NOMO-1 treated with dmso at 0.1 percent for 144 hours (cell line): Measurements from ENCODE around the gene IL2RA.
"Not testable (repeated sequence)": the region's sequence is repeated elsewhere in the genome, so short reads cannot be mapped to it uniquely, and the experiment has no call there.

Source experiments
- DNase-seq: peaks from one replicate; lab custom pipeline; 2025; ENCODE audit not compliant: unreplicated experiment; lab: John Stamatoyannopoulos, UW

Gene IL2RA

DNA sequence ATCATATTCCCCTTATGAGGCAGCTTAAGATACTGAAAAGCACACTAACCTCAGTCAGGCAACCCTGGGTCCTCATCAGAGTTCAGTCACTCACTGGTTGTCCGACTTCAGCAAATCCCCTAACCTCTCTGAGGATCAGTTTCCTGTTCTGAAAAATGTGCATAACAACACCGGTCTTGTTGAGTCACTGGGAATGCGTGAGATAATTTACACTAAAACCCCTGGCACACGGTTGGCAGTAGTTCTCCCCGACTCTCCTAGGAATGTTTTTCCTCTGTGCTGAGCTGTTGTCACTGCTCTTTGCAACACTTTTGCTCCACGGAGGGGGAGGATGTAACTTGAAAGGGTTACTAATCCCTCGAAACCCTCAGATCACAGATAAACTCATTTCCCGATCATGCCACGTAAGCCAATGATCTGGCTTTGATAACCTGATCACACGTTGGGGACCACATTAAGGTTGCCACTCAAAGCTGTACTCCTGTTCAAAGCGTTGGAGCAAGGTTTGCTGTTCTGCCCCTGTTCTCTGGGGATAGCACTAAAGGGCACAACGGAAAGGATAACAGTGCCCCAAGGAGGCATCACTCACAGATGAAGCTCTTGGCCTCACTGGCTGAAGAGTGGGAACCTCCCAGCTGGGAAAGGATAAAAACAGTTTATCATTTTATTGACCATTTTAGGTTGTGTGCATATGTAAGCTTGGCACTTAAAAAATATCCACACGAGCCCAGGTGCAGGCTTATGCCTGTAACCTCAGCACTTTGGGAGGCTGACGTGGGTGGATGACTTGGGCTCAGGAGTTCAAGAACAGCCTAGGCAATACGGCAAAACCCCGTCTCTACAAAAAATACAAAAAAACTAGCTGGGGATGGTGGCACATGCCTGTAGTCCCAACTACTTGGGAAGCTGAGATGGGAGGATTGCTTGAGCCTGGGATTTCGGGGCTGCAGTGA is 21.6 kb upstream of the IL2RA start:
- no peak for DNase-seq

DNA sequence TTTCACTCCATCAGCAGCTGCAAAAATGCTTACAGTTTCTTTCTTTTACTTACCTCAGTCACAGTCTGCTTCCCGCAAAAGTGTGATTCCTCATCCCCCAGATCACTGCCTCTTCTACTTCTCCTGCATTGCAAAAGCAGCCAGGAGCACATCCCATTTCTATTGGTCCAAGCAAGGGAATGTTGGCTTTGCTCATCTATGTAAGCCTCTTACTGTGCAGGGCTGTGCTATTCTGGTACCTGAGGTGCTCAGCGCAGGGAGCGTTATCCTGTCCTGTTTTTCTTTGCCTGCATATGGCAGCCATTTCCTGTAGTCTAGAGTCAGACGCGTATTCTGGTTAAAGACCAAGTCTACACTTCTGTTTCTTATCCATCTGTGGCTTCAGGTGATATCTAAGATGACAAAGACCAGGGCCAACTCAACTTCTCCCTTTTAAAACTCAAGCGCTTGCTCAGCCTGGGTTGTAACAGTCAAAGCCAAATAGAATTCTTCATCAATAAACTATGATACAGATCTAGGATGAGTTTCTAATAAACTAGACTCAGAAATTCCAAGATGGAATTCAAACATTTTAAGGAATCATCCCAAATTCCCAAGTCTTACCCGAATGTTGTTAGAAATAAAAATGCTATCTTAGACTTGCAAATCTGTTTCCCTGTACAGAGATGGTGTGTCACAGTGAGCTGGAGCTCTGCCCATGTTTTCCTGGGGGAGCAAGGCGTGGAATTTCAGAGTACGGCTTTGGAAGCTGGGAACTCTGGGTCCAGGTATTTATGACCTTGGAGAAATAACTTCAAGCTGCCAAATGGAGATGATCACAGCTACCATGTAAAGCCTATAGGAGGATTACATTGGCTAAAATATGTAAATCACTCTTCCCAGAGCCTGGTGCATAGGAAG is 20.6 kb upstream of the IL2RA start:
- no peak for DNase-seq

DNA sequence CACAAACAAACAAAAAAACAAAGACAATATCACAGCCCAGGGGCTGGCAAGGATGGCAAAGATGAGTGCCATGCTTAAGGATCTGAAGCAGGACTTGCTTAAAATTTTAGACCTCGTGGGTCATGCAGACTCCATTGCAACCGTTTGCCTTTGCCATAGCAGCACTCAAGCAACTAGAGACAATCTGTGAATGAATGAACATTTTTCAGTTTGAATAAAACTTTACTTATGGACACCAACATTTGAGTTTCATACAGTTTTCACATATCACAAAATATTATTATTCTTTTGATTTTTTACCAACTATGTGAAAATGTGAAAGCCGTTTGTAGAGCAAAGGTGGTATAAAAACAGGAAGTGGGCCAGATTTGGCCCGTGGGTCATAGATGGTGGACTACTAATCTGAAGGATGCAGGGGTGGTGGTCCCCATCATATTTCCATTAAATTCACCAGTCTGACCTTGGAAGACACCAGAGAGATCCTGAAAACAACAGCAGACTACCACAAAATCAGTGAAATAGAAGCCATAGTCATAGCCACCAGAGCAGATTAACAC is 18.3 kb upstream of the IL2RA start:
- DNase-seq, result no peak

DNA sequence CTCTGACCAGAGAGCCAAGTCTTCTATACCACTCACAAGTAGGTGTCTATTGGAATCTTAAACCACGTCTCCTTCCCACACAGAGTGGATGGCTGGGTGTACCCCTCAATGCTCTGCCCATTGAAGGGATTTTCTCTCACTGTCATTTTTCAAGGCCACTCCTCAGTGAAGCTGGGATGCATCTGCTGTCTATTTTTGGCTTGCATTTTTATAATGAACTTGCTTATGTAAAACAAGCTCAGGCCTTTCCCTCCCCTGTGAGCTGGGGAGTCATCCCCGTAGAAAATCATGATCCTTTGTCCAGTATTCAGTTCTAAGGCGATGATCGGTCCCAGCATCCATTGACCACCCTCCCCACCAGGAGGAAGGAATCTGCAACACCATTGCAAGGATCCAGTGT is 16.9 kb upstream of the IL2RA start:
- no peak for DNase-seq

DNA sequence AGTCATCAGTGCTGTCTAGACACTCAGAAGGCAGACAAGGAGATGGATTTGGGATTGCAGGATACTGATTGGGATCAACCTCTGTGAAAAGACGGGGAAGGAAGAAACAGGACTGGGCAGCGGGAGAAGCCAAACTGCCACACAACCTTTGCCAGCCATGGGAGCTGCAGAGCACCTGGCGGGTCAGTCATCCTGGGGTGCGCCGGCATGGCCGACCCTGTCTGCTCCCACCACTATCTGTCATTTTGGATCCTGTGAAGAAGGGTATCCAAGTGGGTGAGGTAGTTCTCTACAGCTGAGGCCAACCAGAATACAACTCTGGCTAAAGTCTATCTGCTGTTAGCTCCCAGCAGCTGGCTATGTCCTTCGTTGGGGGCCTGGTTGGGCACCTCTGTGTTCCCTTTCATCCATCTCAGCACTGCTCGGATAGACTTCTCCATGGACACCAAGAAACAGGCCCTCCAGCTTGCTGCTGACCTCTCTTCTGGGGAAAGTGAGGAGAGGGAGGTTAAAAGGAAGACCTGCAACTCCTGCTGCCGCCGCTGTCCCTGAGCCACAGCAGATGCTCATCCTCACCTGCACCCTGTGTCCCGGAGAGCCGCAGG is 15.0 kb upstream of the IL2RA start:
- no peak for DNase-seq

DNA sequence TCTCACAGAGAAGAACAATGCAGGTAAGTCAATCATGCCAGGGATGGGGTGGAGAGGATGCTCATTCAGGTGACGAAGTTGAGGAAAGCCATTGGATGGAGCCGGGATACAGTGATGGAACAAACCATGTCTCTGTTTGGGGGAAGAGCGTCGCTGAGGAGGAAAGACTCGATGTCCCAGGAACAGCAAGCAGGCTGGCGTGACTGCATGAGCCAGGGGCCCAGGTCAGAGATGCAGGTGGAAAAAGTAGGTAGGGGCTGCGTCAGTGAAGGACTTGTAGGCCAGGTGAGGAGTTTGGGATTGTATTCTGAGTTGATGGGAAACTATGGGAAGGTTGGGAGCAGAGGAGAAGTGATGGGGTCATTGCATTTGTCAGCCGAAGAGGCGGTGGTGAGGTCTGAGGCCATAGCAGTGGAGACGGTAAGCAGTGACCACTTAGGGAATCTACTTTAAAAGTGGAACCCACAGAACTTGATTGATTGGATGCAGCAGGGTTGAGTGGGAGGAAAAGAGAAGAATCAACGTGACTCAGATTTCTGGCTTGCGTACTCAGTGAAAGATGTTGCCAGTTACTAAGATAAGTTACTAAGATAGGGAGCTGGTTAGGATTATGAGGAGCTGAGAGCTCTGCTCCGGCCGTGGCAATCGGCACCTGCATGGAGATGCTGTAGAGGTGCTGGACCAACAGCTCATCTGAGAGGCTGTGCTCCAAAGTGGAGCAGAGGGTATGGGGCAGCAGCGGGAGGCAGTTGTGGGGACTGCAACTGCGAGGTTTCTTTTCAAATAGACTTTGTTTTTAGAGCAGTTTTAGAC is 12.5 kb upstream of the IL2RA start:
- no peak for DNase-seq

DNA sequence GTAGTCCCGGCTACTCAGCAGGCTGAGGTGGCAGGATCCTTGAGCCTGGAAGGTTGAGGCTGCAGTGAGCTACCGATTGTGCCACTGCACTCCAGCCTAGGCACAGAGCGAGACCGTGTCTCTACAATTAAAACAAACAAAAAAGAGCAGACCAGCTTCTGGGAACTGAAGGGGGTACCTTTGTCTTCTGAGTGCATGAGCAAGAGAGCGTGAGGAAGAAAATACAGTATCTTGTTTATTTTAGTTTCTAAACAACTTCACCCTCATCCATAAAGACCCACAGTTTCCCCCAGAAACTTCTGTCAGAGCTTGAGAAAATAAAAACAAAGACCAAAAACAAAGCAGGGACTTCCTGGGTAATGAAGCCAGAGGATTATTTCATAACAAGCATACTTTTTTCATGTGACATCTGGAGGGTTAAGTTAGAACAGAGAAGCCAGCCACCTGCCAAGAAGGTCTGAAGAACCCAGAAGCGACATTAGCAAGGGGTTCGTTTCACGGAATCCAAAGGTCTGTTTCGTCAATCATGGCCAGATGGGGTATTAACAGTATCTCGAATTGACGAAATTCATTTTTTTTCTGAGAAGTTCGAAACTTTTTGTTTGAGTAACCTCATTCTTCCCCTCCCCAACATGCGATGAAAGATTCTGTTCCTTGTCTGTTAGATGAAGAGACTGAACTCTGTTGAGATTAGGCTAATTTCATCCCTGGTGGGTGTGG is 10.2 kb upstream of the IL2RA start:
- no peak for DNase-seq

DNA sequence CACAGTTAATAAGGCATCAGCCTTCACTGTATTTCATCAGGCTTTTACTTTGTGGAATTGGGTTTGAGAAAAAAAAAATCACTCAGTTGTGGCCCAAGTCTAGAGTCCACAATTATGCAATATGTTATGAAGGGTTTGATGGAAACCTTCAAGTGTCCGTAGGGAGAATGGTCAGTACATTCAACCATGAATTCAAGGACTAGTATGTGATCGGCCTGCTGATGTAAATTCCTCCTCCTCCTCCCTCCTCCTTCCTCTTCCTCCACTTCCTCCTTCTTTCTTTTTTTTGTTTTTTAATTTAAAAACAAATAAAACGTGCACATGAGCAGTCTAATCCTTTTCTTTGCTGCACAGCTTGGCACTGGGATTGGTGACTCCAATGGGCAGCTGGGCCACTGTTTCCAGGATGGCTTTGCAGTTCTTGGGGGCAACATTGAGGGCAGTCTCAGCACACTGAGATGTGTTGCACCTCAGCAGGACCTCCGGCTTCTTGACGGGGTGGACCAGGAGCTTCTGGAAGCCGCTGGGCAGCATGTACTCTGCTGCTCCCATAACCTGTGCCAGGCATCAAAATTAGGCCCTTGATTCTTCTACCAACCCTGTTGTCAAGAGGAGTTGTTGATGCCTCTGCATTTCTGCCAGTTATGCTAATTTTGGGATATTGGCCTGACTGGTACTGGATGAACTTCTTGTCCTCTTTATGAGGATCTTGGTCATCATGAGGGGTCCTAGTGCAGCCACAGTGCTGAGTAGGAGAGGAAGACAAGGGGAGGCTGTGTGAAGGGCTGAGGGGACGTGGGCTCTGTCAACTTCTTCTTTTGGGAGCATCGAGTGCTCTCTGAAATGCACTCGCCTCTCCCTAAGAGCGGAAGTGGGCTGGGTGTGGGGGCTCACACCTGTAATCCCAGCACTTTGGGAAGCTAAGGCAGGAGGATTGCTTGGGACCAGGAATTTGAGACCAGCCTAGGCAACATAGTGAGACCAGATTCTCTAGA is 9.3 kb upstream of the IL2RA start:
- DNase-seq, result no peak

DNA sequence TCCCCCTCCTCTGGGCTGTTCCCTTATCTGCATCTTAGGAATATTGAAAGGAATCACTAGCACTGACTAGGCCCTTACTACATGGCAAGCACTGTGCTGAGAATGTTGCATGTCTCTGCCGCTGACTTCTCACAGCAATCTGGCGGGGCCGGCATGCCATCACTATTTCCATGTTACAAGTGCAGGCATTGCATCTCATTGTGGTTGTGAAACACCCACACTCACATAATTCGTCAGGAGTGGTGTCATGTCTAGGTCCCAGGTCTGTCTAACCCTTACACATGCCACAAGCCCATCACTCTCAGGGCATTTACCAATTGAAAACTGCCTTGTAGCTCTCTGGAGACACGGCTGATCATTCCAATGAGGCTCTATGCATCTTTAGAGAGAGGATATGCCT is 8.5 kb upstream of the IL2RA start:
- DNase-seq, result no peak

DNA sequence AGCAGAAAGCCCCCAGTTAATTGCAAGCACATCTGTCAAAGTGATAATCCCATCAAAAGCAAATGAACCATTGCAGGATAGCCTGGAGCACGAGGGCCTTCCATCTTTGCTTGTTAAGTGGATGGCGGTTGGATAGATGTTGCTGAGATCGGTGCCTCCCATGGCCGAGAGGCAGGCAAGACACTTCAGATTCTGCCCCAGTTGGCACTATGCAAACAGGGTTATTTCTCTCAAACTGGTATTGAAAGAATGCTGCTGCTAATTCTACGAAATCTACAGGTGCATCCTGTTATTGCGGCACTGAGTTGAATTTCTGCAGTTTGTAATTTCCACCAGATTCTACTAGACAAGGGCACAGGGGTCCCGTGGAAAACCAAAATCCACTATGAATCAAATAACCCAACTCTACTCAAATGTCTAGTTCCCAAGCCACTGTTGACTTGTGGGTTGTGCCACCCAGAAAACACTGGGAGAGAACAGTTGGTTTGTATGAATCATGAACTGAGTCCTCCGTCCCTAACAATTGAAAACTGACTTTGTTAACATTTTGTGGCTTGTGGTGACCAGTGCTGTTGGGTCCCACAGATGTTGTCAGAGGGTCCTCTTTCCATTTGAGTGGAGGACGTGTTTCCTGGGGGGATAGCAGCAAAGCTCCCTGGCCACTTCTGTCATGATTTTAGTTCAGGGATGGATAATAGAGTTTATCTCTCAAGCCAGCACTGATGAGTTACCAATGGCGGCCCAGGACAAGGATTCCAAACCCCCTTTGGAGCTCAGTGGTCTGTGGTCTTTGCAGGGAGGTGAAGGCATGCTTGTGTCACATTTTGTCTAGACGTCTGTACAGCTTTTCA is 7.1 kb upstream of the IL2RA start:
- DNase-seq, result no peak

DNA sequence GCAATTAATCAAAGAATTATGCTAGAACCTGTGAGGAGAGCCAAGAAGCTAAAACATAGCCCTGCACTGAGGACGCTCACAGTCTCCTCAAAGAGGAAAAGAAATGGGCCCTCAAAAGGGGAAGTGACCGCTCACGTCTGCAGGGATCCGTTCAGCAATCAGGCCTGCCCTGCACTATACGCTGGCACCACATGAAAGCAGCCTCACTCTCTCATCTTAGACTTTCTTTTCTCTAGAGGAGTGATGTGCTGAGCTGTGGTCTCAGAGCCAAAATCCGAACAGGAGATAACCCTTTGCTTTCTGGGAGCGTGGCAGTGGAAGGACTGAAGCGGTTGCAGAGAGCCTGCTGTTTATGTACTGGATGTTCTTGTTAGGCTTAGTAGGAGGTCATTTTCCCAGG is 6.3 kb upstream of the IL2RA start:
- DNase-seq, result peak; percentile 77

DNA sequence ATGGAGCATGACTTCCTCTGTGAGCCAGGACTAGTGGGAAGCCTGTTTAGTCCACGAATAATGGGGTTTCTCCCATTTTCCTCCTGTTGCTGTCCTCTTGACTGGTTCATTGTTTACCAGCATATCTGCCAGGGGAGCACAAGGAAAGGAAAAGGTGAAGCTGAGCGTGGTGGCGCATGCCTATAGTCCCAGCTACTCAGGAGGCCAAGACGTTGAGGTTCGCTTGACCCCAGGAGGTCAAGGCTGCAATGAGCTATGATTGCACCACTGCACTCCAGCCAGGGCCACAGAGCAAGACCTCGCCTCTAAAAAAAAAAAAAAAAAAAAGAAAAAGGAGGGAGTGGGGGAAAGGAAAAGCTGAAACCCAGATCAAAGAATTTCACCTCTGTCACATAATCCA is 5.8 kb upstream of the IL2RA start:
- no peak for DNase-seq

DNA sequence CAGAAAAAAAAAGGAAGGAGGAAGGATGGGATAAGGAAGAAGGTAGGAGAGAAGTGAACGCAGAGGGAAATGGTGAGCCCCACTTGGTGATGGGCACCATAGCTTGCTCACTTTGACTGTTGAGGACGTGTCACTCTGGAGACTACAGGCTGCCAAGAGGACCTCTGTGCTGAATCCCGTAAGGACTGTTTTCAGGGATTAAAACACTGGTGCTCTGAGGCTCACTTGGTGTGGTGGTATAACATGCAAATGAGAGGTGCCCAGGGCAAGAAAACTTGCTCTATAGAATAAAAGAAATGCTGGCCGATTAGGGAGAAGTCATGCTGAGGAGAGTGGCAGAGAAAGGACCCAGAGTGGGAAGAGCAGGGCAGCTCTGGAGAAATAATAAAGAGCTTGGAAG is 5.3 kb upstream of the IL2RA start:
- DNase-seq, result no peak

DNA sequence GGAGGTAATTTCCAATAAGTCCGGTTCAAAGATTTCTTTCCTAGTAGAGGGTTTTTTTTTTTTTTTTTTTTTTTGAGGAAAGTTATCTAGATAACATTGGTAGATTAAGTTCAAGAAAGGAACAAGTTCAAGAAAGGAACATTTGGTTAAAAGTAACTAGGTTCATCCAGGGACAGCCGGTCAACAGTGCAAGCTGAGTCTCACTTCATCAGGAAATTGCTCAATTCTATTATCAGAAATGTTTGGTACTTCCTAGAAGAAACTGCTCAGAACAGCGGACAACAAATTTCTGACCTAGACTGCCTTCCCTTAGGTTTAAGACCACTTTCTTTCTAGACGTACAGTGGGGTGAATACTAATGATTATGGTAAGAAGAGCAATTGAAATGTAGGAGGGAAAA is 3.7 kb upstream of the IL2RA start:
- peak; percentile 33 for DNase-seq

DNA sequence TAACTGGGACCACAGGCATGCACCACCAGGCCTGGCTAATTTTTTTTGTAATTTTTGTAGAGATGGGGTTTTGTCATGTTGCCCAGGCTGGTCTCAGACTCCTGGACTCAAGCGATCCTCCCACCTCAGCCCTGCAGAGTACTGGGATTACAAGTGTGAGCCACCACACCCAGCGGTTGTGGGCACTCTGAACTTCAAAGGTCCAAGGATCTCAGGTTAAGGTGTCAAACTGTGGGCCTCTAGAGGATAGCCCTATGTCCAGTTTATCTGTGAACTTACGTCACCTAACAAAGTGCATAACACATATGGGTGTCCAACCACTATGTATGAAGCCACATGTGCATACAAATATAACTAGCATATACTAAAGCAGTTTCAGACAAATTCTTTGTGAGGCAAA is 3.2 kb upstream of the IL2RA start:
- no peak for DNase-seq

DNA sequence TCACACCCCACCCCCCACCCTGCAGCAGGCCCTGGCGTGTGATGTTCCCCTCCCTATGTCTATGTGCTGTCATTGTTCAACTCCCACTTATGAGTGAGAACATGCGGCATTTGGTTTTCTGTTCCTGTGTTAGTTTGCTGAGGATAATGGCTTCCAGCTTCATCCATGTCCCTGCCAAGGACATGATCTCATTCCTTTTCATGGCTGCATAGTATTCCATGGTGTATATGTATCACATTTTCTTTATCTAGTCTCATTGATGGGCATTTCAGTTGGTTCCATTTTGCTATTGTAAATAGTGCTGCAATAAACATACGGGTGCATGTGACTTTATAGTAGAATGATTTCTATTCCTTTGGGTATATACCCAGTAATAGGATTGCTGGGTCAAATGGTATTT is 2.6 kb upstream of the IL2RA start:
- not testable (repeated sequence) for DNase-seq

DNA sequence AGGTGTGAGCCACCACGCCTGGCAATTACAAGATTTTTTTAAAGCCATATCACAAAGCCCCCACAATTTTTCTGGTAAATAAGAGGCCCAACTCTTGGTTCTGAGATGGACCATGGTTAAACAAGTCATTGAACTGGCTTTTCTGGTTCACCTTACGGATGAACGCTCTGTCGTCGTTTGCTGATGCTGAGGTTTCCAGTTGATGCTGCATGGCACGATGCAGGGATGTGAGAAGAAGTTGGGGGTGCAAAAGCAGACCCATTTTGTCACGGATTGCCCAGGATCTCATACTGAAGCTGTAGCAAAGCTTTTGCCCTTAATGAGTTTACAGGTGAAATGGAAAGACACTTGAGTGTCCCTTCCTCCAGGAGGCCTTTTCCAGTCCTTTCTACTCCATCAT is 2.0 kb upstream of the IL2RA start:
- DNase-seq, result no peak

DNA sequence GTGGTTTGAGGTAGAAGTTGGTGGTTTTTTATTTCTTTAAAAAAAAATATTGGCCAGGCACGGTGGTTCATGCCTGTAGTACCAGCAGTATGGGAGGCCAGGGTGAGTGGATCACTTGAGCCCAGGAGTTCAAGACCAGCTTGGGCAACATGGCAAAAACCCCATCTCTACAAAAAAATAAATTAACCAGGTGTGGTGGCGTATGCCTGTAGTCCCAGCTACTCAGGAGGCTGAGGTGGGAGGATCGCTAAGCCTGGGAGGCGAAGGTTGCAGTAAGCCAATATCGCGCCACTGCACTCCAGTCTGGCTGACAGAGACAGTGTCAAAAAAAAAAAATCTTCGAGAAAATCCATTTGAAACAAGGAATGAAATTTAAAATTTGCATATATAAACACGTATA is 1.1 kb downstream of the IL2RA start:
- no peak for DNase-seq
